Loucy (cell line): ENCODE data around the gene NCK1.
"Not testable (repeated sequence)": the region's sequence is repeated elsewhere in the genome, so short reads cannot be mapped to it uniquely, and the experiment has no call there.

Experiments
- H2AFZ ChIP-seq: fragments of 200-600 bp; sonication (generic); 2 replicates; pipeline ENCODE4 v1.6.0; 2016; ENCODE audit warnings: antibody characterized with exemption, mild to moderate bottlenecking, low read length, moderate library complexity
- H3F3A ChIP-seq: fragments of 200-600 bp; 2 replicates; pipeline ENCODE4 v1.6.0; 2016; ENCODE audit warnings: antibody characterized with exemption, low read depth, mild to moderate bottlenecking
- H3K27me3 ChIP-seq: fragments of 200-600 bp; sonication (generic); 2 replicates; pipeline ENCODE4 v1.6.1; 2014; ENCODE audit warnings: low read length, mild to moderate bottlenecking; ENCODE audit not compliant: insufficient read depth, poor library complexity, severe bottlenecking
- H3K36me3 ChIP-seq: fragments of 200-600 bp; sonication (generic); 2 replicates; pipeline ENCODE4 v1.6.1; 2016; ENCODE audit warnings: low read length; ENCODE audit not compliant: insufficient read depth
- H3K4me1 ChIP-seq: fragments of 200-600 bp; sonication (generic); 2 replicates; pipeline ENCODE4 v1.5.1; 2014; ENCODE audit warnings: low read length, mild to moderate bottlenecking; ENCODE audit not compliant: insufficient read depth, poor library complexity, severe bottlenecking
- H3K4me2 ChIP-seq: fragments of 200-600 bp; sonication (generic); 2 replicates; pipeline ENCODE4 v1.6.0; 2014; ENCODE audit warnings: antibody characterized with exemption, low read length, low read depth, mild to moderate bottlenecking; ENCODE audit not compliant: poor library complexity, severe bottlenecking
- H3K4me3 ChIP-seq: fragments of 200-600 bp; sonication (generic); 2 replicates; pipeline ENCODE4 v1.5.1; 2014; ENCODE audit warnings: low read length, mild to moderate bottlenecking, mixed read lengths; ENCODE audit not compliant: poor library complexity, severe bottlenecking
- H3K79me2 ChIP-seq: fragments of 200-600 bp; sonication (generic); 2 replicates; pipeline ENCODE4 v1.6.1; 2014; ENCODE audit warnings: low read length; ENCODE audit not compliant: insufficient read depth
- H3K9ac ChIP-seq: fragments of 200-600 bp; sonication (generic); 2 replicates; pipeline ENCODE4 v1.6.0; 2014; ENCODE audit warnings: mild to moderate bottlenecking, low read depth, low read length, moderate library complexity; ENCODE audit not compliant: poor library complexity, severe bottlenecking
- H3K9me2 ChIP-seq: fragments of 200-600 bp; sonication (generic); replicated peaks from 2 replicates; pipeline ENCODE4 v1.6.1; 2016; ENCODE audit warnings: low read depth, low read length, mixed read lengths
- H3K9me3 ChIP-seq: fragments of 200-600 bp; sonication (generic); 2 replicates; pipeline ENCODE4 v1.6.1; 2014; ENCODE audit warnings: mild to moderate bottlenecking, antibody characterized with exemption, low read length, low read depth; ENCODE audit not compliant: insufficient read depth
- H4K20me1 ChIP-seq: fragments of 200-600 bp; sonication (generic); 2 replicates; pipeline ENCODE4 v1.6.0; 2014; ENCODE audit warnings: antibody characterized with exemption, low read length, mild to moderate bottlenecking; ENCODE audit not compliant: insufficient read depth, poor library complexity, severe bottlenecking
- EZH2phosphoT487 ChIP-seq: fragments of 200-600 bp; IDR thresholded peaks from 2 replicates; pipeline ENCODE4 v1.6.1; 2018; ENCODE audit warnings: antibody characterized with exemption, mild to moderate bottlenecking, moderate library complexity, borderline replicate concordance
- TF ChIP-seq, protein P1 (sequence below): fragments of 200-600 bp; sonication (generic); conservative IDR thresholded peaks from 2 replicates; pipeline ENCODE4 v1.5.1; 2014; ENCODE audit warnings: mild to moderate bottlenecking, antibody characterized with exemption, low read length

The NCK1 gene

DNA sequence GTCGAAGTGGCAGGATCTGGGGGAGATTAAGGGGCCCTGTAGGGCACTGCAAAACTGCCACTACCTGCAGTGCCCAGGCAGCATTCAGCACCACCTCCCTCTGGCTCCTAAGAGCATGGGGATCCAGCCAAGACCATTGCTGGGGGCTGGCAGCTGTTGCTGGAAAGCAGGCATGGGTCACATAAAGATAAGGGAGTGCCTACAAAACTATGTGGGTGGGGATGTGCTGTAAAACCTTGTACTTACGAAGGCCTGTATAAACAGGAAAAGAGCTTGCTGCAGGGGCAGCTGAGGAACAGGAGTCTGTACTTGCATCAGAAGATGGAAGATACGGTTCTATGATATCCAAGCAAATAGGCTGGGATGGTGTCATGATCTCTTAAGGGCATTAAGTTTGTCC is 122.8 kb downstream of the NCK1 start:
- Histone ChIP-seq H4K20me1 (no peaks in the 10 kb centered on the region), H3K36me3 (no peaks in the 10 kb centered on the region), H3K9me3 (no peaks in the 10 kb centered on the region), H2AFZ (no peak overlapping the region), H3K27me3 (no peaks in the 10 kb centered on the region), H3K4me3 (no peak overlapping the region), H3F3A (no peaks in the 10 kb centered on the region), H3K9ac (no peak overlapping the region), H3K79me2 (no peaks in the 10 kb centered on the region), H3K9me2 (no peaks in the 10 kb centered on the region), H3K4me1 (no peaks in the 10 kb centered on the region), H3K4me2 (no peak overlapping the region)
- TF ChIP-seq, protein P1, sequence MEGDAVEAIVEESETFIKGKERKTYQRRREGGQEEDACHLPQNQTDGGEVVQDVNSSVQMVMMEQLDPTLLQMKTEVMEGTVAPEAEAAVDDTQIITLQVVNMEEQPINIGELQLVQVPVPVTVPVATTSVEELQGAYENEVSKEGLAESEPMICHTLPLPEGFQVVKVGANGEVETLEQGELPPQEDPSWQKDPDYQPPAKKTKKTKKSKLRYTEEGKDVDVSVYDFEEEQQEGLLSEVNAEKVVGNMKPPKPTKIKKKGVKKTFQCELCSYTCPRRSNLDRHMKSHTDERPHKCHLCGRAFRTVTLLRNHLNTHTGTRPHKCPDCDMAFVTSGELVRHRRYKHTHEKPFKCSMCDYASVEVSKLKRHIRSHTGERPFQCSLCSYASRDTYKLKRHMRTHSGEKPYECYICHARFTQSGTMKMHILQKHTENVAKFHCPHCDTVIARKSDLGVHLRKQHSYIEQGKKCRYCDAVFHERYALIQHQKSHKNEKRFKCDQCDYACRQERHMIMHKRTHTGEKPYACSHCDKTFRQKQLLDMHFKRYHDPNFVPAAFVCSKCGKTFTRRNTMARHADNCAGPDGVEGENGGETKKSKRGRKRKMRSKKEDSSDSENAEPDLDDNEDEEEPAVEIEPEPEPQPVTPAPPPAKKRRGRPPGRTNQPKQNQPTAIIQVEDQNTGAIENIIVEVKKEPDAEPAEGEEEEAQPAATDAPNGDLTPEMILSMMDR: no peak
- no peak for TF ChIP-seq EZH2phosphoT487

DNA sequence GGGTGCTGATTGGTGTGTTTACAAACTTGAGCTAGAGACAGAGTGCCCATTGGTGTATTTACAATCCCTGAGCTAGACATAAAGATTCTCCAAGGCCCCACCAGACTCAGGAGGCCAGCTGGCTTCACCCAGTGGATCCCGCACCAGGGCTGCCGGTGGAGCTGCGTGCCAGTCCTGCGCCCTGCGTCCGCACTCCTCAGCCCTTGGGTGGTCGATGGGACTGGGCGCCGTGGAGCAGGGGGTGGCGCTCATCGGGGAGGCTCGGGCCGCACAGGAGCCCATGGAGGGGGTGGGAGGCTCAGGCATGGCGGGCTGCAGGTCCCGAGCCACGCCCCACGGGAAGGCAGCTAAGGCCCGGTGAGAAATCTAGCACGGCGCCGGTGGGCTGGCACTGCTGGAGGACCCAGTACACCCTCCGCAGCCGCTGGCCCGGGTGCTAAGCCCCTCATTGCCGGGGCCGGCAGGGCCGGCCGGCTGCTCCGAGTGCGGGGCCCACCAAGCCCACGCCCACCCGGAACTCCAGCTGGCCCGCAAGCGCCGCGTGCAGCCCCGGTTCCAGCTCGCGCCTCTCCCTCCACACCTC is 125.5 kb downstream of the NCK1 start:
- not testable (repeated sequence) for H3K36me3 ChIP-seq, H3K9me3 ChIP-seq, H3K79me2 ChIP-seq, H3K4me1 ChIP-seq, H3K4me2 ChIP-seq, H3K9ac ChIP-seq, H4K20me1 ChIP-seq, H3K27me3 ChIP-seq, H3F3A ChIP-seq, H3K9me2 ChIP-seq, H2AFZ ChIP-seq, H3K4me3 ChIP-seq

DNA sequence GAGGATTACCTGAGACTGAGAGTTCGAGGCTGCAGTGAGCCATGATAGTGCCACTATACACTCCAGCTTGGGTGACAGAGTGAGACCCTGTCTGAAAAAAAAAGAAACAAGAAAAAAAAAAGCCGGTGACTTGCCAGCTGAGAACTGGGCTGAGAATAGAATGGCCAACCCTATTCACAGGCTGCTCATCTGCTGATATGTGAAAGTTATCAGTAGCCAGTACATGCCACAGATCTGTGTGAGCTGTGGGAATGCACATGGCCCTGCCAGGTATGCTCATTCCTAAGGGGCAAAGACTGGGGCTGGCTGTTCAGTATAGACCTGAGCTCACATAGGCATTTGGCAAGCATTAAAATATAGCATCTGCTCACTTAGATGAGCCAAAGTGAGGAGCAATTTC is 126.6 kb downstream of the NCK1 start:
- H3K79me2 ChIP-seq: no peaks in the 10 kb centered on the region
- no peaks in the 10 kb centered on the region for H3K36me3 ChIP-seq
- TF ChIP-seq EZH2phosphoT487: no peak
- TF ChIP-seq, protein P1: no peak

DNA sequence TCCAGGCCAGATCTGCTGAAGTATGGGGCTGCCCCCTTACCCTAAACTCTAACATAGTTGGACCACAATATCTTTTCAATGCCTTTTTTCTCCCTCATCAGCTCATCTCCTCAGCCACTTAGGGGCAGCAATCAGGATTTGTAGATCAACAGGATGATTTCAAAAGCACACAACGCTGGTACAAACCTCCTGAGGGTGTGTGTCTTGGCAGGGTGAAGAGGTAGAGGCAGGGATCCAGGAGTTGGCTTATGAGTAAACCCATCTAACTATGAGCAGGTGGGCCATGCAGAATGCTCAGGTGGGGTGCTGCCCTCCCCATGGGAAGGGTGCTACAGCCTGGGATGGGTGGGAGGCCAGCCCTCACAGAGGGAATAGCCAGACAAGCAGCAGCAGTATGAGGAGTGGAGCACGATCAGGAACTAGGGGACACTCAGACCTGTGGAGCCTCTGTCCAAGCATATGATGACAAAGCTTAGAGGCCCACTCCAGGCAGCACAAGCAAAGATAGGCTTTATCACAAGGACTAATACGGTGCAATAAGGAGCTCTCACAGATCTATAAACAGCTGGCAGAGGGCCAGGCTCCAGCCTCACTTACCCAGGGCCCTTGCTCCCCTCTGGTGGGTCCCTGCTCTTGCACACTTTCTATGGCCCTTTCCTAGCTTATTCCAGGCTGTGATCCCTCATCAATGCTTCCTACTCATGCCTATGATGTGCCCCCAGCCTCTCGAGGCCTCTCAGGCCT is 127.9 kb downstream of the NCK1 start:
- no peaks in the 10 kb centered on the region for H3K79me2 ChIP-seq
- H3K4me3 ChIP-seq: no peak overlapping the region
- H2AFZ ChIP-seq: no peak overlapping the region
- H3K4me2 ChIP-seq: no peak overlapping the region
- H3K27me3 ChIP-seq: no peaks in the 10 kb centered on the region
- no peaks in the 10 kb centered on the region for H3K4me1 ChIP-seq
- H3K9ac ChIP-seq: no peak overlapping the region
- no peaks in the 10 kb centered on the region for H3K9me2 ChIP-seq
- H3K9me3 ChIP-seq: no peaks in the 10 kb centered on the region
- H4K20me1 ChIP-seq: no peaks in the 10 kb centered on the region
- no peaks in the 10 kb centered on the region for H3F3A ChIP-seq
- TF ChIP-seq EZH2phosphoT487: no peak
- TF ChIP-seq, protein P1: no peak
- H3K36me3 ChIP-seq: no peaks in the 10 kb centered on the region

More for the DNA sequence above, 126.6 kb downstream of the NCK1 start:
- Histone ChIP-seq H3K4me1 (no peaks in the 10 kb centered on the region), H3K4me2 (no peak overlapping the region), H3K9ac (no peak overlapping the region), H3F3A (no peaks in the 10 kb centered on the region), H3K4me3 (no peak overlapping the region), H4K20me1 (no peaks in the 10 kb centered on the region), H3K27me3 (no peaks in the 10 kb centered on the region), H3K9me3 (no peaks in the 10 kb centered on the region), H2AFZ (no peak overlapping the region), H3K9me2 (no peaks in the 10 kb centered on the region)
